Body of pancreas (tissue), 4 donors: Measurements from ENCODE around the gene TIMM22.

Source experiments
- POLR2A ChIP-seq, 3 donors: fragments of 450-650 bp; IDR thresholded peaks; one replicate each; pipeline ENCODE4 v1.6.1; 2016; ENCODE audit warnings: antibody characterized with exemption in 3 of 3, mild to moderate bottlenecking in 2 of 3
- TF ChIP-seq, protein P1 (sequence below), 7 experiments: fragments of 450-650 bp in 4 of 7; fragments of 200-600 bp in 3 of 7; sonication (generic) in 3 of 7; IDR thresholded peaks; one replicate each; pipeline ENCODE4 v1.5.1; 2016 to 2019; ENCODE audit warnings: antibody characterized with exemption in 7 of 7

DNA sequence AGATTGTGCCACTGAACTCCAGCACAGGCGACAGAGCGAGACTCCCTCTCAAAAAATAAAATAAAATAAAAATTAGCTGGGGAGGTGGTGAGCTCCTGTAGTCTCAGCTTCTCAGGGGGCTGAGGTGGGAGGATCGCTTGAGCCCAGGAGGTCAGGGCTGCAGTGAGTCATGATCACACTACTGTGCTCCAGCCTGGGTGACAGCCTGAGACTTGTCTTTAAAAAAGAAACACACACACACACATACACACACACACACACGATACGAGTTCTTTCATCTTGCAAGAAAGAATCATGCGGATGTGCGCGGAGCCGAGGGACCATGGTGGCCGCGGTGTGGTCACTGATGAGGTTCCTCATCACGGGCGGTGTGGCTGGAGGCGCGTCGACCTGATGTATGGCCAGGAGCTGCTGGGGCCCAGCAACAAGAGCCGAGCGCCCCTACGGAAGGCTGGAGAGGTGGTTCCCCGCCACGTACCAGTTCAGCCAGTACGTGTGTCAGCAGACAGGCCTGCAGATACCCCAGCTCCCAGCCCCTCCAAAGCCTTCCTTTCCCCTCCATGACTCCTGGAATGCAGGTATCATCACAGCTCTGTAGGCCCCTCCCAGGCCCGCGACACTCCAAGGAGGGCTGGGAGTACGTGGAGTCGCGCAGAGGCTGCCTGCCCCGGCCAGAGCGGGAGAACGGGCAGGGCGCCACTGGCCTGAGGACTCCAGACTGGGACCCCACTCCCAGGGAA, 38.0 kb upstream of the TIMM22 start:
- no peak for TF ChIP-seq POLR2A (IDR thresholded peaks at IDR 0.05)
- TF ChIP-seq, protein P1, sequence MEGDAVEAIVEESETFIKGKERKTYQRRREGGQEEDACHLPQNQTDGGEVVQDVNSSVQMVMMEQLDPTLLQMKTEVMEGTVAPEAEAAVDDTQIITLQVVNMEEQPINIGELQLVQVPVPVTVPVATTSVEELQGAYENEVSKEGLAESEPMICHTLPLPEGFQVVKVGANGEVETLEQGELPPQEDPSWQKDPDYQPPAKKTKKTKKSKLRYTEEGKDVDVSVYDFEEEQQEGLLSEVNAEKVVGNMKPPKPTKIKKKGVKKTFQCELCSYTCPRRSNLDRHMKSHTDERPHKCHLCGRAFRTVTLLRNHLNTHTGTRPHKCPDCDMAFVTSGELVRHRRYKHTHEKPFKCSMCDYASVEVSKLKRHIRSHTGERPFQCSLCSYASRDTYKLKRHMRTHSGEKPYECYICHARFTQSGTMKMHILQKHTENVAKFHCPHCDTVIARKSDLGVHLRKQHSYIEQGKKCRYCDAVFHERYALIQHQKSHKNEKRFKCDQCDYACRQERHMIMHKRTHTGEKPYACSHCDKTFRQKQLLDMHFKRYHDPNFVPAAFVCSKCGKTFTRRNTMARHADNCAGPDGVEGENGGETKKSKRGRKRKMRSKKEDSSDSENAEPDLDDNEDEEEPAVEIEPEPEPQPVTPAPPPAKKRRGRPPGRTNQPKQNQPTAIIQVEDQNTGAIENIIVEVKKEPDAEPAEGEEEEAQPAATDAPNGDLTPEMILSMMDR (IDR thresholded peaks at IDR 0.05): no peak
